CD4-positive, alpha-beta T cell treated with Interleukin-15 for 1 hour (primary cell): ENCODE measurements around the gene ASNSD1.
A peak's percentile ranks its signal among the peaks of the same experiment; 100 is the strongest.

ENCODE experiments used
- DNase-seq: peaks from one replicate; pipeline ENCODE4 v3.0.0-alpha.2; 2020

ASNSD1 gene

DNA sequence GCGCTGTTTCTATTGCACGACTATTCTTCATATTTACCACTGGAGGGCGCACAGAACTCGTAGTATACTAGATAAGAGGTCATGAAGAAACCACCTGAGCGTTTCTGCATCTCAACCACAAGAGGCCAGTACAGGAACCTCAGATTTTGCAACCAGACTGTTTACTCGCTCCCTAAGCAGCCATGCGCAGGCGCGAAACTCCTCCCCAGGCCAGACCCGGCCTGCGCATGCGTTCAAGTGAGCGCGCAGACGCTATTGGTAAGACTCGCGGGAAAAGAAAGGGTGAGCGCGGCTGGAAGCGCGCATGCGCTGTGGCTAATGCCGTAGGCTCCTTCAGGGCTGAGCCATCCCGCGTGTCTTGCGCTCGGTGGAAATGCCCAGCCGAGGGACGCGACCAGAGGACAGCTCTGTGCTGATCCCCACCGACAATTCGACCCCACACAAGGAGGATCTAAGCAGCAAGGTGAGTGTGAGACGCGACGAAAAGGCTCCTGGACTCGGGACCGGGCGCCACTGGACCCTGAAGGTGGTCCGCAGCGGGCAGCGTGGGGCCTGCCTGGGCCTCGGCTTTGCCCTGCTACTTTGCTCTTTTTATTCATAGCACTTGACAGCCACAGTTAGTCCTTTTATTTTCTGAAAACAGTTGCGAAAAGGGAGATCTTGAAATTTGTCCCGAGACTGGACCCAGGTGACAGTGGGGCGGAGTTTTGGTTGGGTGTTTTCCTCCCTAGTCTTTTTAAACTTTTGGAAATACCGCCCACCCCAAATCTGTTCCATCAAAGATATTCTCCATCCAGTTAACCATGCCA, at the start of gene ASNSD1:
Gene ASNSD1, plus strand, starts transcription at position 312 of the 809 bp plus-strand sequence. CDS start 4,674 bp downstream, outside the sequence.
- peak; percentile 100 for DNase-seq

DNA sequence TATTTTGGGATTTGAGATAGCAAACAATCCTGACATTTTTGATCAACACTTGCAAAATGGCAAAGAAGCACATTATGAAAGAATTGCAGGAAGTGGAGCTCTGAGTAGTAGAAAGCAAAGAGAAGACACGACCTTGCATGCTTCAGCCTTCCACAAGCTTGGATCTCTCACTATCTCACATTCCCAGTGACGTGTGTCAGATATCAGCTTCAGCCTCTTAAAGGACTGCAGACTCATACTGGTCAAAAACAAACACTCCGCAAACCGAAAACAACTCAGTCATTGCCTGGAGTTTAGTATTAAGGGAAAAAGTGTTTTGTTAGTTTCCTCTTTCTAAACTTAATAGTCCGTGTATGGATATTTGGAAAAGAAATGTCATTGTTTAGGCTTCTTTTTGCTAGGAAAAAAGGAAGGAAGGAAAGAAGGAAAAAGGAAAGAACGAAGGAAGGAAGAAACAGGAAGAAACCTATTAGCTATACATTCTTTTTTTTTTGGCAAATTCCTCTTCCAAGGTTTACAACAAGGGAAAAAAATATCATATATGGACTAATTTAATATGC, 48.1 kb upstream of the ASNSD1 start:
- DNase-seq: no peak

DNA sequence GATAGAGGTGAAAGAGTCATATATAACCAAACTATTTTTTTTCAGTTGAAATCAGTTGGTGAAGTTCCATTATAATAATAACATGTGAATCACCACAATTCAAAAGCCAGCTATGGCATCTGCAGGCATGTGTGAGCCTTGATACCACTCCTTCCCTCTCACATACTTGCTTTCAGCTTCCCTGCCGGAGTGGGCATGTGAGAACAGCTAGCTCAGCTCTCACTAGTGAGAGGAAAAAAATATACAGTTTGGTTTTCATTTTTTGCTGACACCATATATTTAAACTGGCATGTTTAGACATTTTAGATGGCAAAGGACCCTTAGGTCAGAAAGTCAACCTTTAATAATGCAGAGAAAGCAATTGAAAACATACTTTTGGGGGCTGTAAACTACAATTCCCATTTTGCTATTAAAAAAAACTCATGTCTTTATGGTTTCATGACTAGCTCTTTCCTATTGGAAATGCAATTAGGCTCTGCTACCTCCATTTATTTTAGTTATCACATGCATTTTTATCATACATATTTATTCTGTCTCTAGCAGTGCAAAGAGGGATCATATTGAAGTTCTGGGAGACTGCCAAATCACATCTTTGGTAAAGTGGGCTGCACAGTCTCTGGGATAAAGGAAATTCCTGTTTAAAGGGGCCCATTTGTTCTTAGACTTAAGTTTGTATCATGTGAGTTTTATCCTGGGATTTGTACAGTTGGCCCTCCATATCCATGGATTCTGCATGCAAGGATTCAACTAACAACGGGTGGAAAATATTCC, 47.4 kb upstream of the ASNSD1 start:
- DNase-seq: no peak

DNA sequence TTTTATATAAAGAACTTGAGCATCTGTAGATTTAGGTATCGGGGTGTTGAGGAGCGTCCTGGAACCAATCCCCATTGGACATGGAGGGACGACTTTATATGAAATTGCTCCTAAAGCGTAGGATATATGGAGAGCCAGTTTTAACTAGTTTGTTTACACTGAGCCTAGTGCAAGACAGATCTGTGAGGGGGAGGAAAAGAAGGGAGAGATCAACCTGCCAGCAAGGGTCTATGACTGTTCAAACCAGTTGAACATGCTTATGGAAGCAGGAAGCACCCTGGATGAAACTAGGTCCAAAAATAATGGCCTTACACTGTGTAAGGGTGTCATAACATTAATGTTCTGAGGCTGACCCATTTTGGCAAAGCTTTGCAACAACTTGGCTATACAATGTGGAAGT, 46.7 kb upstream of the ASNSD1 start:
- DNase-seq: no peak

DNA sequence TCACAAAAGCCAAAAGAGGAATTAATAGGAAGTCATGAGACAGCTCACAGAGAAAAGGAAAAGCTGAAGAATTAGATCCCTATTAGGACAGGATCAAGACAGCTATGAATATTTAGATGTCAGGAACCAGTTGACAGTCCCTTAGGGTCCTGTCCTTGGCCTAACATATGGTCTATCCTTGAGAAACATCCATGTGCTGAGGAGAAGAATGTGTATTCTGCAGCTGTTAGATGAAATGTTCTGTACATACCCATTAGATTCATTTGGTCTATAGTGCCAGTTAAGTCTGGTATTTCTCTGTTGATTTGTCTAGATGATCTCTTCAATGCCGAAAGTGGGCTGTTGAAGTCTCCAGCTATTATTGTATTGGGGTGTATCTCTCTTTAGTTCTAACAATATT, 43.1 kb upstream of the ASNSD1 start:
- no peak for DNase-seq

DNA sequence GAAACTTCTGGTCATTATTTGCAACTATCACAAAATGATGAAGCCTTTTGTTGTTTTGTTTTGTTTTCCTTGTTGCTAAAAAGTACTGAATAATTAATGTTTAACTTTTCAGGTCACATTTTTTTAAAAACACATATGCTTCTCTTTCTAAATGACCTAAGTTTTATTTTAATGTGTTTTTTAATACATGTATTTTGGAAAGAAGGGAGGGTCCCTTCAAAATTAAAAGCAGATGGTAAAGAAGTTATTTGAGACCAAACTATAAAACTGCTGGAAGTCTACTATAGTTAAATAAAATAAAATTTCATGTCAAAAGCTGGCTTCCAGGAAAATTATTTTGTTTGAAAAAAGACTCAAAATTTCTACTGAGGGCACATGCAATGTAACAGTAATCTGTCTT, 39.5 kb upstream of the ASNSD1 start:
- DNase-seq: no peak

DNA sequence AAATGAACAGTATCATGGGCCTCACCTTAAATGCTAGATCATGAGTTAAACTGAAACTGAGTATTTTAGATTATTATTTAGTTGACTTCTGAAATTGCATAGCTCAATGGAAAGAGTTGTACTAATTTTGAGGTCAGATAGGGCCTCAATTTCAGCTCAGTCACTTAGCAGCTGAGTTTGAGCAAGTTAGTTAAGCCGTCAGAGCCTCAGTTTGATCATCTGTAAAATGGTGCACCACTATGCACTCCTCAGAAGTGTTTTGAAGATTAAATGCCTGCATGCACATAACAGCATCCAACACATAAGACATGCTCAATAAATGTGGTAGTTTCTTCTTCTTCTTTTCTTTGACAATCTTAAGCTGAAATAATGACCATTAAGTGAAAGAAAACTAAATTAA, 38.2 kb upstream of the ASNSD1 start:
- DNase-seq: no peak

DNA sequence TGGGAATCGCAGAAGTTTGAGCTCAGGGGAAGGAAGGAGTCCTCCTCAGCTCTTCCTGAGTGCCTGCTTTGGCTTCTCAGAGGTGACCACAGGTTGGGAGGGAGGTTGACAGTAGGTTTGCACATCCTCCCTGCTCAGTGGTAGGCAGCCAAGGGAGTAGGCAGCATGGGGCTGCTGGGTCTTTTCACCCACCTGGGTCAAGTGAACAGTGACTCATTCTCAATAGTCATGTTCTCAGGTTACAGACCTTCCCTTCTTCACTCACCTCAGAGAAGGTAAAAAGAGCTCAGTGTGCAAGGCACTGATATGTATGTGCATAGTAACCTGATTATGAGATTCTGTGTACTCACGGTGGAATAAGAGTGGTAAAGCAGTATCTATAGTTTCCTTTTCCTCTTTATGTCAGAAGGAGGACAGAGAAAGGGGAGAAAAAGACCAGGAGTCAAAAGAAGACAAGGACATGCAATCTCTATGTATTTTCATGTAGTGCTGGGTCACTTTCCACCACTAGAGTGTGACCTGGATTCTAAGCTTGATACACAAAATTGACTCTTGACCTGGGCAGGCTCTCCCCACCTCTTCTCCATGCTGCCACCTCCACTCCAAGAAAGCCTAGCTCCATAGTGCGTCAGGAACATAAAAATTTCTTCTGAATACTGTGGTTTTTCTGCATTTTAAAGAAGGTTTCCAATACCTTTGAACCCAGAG, 36.5 kb upstream of the ASNSD1 start:
- no peak for DNase-seq

DNA sequence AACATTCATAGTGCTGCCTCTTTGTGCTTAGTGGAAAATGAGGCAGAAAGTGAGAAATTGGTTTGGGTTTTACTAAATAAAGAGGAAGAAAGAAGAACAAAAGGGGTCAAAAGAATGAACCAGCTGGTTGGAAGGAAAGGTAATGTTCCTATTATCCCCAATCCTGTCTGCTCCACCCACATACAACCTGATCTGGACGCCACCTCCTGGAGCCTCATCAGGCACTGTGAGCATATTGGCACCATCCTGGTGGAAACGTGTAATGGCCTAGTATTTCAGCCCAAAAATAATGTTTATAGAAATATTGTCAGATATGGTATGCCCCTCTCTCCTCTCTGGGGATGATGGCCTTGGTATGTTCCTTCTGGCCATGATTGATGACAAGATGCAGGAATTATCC, 35.6 kb upstream of the ASNSD1 start:
- no peak for DNase-seq

DNA sequence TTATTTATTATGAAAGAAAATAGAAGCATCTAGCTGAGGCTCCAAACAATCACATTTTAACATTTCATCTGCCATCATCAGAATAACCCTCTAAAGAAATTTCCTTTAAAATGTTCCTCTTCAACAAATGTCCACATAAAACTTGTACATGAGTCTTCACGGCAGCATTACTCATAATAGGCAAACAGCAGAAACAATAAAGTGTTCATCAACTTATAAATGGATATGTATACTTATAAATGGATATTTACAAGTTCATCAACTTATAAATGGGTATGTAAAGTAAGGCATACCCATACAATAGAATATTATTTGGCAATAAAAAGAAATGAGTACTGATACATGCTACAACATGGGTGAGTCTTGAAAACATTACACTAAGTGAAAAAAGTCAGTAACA, 33.5 kb upstream of the ASNSD1 start:
- DNase-seq: no peak

DNA sequence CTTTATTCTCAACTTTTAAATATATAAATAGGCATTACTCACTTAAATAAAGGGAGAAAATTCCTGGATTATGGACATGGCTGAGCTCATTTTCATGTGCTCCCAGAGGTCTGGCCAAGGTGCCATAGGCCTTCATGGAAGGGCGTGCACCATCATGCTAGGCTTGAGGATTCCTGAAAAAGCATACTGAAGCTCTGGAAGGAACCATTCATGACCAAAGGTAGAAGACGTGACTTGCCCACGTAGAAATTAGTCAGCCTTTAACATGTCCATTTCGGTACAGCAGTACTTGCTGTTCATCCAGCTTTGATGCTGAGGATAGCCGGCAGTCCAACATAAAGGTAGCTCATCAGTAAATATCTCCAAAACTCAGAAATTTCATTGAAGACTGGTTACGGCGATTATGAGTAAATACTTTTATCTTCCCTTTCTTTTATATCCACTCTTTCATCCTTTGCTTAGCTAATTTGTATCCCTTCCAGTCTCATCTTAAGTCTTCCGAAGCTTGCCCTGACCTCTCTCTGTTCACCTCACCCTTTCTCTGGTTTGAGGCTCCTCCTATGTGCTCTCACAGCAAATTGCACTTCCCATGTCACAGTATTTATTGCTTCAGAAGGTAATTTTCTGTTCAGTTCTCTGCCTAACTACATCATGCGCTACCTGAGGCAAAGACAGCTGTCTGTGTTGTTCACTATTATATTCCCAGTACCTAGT, 32.3 kb upstream of the ASNSD1 start:
- DNase-seq: no peak

DNA sequence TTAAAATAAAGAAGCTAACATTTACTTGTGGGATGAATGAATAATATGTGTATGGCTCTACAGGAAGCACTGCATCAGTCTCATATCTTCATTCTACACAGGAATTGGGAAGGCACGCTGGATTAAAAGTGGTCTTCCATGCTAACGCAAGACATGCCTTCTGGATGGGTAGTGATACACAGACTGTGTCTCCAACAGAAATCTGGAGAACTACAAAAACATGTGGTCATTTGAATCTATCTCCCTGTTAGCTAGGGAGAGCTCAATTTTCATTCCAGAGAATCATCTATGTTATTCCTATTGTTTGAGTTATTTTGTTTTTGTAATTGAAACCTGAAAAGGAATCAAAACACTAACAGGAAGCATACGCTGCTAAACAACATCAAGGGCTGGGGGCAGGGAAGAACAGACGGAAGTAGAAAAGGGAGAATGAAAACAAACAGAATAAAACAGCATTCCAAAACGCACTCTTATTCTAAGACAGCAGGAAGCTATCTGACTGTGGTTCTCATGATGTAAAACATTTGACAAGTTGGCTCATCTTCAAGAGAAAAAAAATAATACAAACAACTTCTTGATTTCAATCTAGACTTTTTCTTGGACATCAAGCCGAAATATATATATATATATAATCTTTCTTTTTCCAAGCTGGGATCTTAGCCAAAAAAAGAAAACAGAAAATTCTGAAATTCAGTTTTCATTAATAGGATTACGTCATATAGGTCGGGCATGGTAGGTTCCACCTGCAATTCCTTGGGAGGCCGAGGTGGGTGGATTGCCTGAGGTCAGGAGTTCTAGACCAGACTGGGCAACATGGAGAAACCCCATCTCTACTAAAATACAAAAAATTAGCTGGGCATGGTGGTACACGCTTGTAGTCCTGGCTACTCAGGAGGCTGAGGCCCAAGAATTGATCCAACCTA, 31.5 kb upstream of the ASNSD1 start:
- no peak for DNase-seq

DNA sequence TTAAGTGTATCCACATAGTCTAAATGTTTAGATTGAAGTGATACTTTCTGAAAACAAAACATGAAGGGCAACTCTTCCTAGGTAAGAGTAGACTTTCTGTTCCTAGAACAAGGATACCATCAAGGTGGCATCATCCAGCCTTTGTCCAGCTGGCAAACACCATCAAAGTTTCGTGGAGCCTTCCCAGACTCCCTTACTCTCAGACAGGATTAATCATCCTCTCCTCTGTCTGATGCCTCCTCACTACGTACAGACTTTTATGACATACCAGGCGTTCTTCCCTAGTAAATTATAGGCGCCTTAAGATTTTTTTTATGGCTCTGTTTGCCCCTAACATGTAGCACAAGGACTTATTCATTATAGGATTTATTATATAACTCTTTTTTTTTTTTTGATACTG, 29.4 kb upstream of the ASNSD1 start:
- no peak for DNase-seq

DNA sequence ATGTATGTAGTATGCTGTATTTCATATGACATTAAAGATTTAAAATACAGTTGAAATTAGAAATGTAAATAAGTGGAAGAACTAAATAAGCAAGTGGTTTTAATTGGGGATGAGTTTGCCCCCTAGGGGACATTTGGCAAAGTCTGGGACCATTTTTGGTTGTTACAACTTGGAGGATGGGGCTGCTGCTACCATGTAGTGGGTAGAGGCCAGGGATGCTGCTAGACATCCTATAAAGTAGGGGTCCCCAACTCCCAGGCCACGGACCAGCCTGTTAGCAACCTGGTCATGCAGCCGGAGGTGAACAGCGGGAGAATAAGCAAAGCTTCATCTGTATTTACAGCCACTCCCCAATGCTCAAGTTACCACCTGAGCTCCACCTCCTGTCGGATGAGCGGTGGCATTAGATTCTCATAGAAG, 27.9 kb upstream of the ASNSD1 start:
- no peak for DNase-seq

DNA sequence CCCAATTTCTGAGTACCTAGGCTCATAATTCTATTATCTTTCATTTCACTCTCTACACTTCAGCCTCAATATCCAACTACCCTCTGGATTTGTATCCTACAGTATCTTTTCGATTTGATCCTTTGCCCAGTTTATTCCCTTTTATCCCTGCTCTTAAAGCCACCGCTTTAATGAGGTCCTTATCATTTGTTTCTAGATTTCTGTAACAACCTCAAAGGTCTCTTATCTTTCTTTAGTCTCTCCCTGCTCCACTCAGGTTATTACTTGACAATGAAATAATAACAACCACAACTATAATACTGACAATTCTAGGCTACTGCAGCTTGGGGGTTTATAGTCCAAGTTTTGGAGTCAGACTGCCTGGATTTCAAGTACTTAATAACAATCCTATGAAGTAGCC, 25.9 kb upstream of the ASNSD1 start:
- DNase-seq: no peak

DNA sequence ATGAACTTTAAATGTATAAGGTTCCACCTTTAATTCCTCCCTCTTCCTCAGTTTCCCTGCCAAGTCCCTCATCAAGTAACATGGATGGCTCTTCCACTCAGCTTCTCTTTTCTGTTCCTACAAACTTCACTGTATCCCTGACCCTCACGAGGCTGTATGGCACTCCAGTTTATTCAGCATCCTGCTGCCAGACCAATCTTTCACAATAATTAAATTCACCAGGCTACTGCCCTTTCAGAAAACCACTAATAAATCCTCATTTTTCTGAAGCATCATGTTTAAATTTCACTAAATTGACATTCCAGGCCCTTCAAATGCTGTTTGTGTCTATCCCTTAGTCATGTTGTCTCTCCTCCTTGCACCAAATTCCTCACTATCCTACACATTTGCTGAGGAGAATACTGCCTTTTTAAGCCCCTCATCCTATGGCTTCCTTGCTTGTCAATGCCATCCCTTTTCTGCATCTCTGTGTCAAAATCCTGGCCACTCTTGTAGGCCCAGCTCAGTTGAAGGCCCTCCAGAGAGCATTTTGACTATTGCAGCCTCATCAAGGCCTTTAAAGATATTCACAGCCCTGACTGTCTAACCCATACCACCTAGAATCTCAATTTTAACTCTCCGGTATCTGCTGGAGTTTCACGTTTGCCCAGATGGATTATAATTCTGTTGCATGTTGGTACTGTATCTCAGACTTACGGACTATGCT, 22.8 kb upstream of the ASNSD1 start:
- DNase-seq: no peak

DNA sequence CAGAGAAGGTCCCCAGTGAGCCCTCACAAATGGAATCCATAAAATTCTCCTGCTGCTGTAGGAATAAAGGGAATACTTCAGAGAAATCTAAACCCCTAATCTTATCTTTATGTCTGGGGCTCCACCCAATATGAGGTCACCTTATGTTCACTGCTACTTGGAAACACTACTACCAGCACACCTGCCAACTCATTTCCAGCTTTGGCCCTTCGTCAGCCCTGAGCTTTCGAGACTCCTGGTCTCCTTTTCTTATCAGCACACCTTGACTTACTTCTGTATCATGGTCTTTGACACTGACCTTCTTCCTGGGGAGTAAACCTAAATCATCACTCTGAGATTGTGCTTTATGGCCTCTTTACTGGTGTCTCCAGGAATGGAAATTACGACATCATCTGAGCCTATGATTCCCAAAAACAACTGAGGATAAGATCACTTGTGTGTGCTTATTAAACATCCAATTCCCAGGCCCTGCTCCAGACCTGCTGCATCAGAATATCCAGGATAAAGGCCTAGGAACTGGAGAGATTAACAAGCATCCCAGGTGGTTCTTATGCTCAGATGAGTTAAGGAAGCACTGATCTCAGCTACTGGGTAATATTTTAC, 22.2 kb upstream of the ASNSD1 start:
- no peak for DNase-seq

DNA sequence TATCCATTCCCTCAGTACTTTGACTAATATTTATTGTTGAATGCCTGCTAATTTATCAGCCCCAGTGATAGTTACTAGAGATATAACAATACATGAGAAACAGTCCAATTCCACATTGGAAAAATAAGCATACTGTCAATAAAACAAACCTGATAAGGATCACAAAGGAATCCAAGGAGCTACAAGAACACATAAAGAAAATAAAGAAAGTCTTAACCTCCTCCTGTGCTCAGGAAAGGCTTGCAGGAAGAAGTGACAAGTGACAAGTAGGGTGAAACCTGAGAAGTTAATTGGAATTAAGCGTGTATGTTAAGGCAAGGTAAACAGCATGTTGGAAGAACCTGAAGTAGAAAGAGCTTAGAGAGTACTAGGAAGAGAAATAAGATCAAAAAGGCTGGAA, 20.3 kb upstream of the ASNSD1 start:
- no peak for DNase-seq

DNA sequence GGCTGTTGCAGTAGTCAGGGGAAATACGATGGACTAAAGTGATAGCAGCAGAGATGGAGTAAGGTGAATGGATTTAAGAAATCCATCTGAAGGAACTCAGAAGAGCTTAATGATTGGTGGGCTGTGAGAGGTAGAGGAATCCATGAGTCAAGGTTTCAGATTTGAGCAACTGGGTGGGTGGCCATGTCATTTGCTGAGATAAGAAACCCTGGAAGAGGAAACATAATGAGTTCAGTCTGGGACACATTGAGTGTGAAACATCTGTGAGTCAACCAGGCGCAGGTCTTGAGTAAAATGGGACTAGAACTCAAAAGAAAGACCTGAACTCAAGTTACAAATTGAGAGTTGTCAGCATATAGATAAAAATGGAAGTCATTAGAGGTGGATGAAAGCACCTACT, 19.7 kb upstream of the ASNSD1 start:
- DNase-seq: no peak

DNA sequence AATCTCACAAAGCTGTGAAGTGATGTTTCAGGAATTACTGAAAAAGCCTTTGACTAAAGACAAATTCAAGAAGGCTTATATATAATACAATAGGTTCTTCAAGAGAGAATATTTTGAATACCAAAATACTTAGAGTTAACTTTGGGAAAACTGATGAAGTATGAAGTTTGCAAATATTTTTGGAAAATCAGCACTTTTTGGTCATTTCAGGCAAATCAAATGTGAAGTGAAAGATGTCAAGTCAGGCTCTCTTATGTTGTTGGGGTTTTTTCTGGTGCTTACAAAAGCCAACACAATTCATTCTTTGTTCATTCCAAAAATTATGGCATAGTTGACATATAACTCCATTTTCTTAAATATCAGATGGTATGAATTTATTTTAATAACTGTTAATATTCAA, 14.7 kb upstream of the ASNSD1 start:
- DNase-seq: no peak
